SIG-M5 treated with dmso at 0.1 percent for 504 hours (cell line): ENCODE results near the gene SSRP1.

Experiments
- DNase-seq: peaks from one replicate; lab custom pipeline; 2025; ENCODE audit not compliant: unreplicated experiment; lab: John Stamatoyannopoulos, UW

The SSRP1 gene

GRCh38 chr11:57318178-57318577 is 17.5 kb downstream of the SSRP1 start:
- DNase-seq, result no peak

GRCh38 chr11:57316017-57316416 is 19.7 kb downstream of the SSRP1 start:
- DNase-seq, result no peak

GRCh38 chr11:57315491-57315890 is 20.2 kb downstream of the SSRP1 start:
- no peak for DNase-seq

GRCh38 chr11:57314221-57314973 is 21.3 kb downstream of the SSRP1 start:
- DNase-seq, result no peak

DNA sequence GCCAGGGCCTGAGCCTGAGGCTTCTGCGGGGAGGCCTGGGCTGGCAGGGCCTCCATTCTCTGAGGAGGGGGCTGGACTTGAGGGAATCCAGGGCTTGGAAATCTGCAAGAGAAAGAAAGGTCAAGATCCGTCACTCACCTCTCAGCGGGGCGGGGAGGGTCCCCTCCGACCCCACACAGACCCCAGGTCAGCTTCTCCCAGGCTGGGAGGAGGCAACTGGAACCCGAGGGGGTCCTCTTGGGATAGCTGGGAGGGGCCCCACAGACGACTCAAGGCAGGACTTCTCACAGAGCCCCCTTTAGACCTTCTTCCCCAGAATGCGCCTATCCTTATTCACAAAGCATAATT is 21.9 kb downstream of the SSRP1 start:
- no peak for DNase-seq

- DNase-seq, result no peak
These were observed 22.5 kb downstream of the SSRP1 start for GRCh38 chr11:57313071-57313787.

DNA sequence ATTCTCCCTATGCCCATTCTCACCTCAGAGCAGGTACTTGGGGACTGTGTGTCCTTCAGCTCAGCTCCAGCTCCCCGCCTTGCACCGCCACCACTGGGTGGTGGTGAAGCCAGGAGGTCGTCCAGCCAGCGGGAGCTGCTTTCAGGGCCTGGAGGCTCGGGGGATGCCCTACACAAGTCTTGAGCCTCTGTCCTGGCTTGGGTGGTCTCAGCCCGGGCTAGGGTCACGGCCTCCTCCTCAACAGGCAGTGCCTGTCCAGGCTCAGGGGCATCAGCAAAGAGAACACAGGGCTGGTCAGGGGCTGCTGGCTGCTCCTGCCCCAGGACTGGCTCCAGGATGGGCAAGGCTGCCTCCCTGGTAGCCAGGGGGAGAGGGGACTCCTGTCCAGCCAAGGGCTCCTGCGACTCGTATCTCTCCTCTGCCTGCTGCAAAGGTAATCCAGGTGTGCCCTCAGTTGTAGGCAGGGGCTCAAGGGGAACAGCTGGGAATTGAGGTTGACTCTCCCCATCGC is 23.1 kb downstream of the SSRP1 start:
- no peak for DNase-seq

DNA sequence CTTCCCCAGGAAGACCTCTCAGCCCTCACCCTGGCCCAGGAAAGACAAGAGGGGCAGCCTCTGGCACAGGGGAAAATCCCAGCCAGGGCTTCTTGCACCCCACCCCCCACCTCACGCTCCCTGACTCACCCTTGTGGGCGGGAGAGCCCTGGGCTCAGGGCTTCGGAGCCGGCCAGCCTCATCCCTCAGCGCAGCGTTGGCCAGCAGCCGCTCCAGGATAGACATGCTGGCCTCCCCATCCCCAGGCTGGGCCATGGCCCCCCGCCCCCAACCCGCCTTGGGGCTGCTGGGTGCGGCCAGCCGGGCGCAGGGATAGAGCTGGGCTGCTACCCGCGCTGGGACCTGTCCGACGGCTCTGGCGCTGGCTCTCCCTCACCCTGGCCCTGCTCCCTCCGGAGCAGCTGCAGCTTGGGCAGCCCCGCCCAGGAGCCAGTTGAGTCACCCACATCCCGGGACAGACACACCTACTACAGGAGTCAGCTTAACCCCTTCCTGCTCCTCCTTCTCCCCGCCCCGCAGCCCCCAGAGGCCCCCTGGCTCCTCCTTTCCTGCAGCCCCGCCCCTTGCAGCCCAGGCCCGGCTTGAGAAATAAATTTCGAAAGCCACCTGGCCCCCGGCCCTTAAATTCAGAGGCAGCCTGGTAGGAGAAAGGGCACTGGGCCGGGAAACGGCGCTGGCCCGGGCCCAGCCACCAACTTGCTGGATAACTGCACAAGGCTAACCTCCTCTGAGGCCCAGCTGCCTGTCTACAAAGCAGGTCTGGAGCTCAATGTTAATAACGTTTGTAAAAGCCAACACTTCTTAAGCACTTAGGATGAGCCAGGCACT is 24.4 kb downstream of the SSRP1 start:
- DNase-seq, result peak; percentile 90

DNA sequence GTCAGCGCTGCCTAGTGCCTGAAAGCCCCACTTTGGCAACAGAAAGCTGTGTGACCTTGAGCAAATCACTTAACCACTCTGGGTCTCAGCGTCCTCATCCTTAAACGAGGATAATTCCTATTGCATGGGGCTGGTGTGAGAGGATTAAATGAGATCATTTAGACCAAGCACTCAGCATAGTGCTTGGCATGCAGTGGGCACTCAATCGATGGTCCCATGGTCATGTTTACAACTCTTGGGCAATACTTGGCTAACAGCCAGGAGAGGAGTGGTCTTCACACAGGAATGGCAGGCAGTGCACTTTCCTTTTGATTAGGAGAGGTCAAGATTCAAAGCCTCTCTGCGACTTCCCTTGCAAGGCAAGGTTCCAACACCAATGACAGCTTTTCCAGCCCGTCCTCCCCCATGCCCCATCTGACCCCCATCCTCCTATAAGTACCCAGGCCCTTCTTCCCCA is 25.0 kb downstream of the SSRP1 start:
- no peak for DNase-seq

GRCh38 chr11:57310091-57310490 is 25.6 kb downstream of the SSRP1 start:
- no peak for DNase-seq

- no peak for DNase-seq
These were observed 26.3 kb downstream of the SSRP1 start for GRCh38 chr11:57309106-57310059.

GRCh38 chr11:57308426-57309060 is 27.1 kb downstream of the SSRP1 start:
- no peak for DNase-seq

DNA sequence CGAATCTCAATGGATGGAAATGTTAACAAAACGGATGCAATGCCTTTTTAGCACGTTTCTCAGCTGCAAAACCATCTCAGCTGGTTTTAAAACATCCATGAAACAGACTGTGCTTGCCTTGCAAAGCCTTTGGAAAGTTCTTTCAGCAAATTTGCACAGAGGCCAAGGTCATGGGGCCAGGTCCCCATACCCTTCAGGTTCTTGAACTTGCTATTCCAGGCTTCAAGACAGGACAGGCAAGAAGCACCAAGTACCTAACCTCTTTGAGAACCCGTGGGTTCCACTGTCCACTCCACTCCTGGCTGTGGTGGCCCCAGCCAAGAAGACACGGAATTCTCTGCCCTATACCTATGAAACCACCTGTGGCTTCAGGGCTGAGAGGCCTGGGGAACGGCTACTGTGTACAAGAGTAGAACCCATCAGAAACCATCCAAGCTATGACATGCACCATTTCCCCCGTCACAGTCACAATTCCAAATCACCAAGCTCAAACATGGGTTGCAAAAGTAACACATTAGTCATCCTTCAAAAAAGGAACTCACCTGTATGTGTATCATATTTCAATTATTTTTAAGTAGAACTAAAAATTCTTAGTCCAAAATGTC is 27.9 kb downstream of the SSRP1 start:
- no peak for DNase-seq

DNA sequence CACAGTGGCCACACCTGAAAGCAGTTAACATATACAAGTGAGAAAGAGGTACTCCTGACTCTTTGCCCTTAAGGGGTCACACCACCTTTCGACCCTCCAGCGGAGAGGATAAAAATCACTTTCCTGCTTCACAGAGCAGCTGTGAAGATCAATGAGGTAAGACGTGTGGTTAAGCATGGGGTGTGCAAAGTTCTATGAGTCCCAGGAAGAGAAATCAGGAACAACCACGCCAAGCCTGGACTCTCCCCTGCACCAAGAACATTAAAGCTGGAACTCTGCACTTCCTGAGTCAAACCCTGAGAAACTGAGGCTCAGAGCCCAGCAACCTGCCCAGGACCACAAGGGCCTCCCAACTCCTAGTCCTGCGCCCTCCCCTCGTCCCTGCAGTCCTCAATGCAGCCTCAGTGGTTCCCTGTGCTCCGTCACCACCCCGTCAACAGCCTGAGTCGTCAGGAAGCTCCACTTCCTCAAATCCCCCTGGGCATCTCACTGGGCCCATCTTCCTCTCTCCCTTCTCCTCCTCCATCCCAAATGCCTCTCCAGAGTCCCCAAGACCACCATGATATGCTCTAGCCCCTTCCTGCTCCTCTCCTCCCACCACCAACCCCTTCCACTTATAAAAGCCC is 28.6 kb downstream of the SSRP1 start:
- no peak for DNase-seq

DNA sequence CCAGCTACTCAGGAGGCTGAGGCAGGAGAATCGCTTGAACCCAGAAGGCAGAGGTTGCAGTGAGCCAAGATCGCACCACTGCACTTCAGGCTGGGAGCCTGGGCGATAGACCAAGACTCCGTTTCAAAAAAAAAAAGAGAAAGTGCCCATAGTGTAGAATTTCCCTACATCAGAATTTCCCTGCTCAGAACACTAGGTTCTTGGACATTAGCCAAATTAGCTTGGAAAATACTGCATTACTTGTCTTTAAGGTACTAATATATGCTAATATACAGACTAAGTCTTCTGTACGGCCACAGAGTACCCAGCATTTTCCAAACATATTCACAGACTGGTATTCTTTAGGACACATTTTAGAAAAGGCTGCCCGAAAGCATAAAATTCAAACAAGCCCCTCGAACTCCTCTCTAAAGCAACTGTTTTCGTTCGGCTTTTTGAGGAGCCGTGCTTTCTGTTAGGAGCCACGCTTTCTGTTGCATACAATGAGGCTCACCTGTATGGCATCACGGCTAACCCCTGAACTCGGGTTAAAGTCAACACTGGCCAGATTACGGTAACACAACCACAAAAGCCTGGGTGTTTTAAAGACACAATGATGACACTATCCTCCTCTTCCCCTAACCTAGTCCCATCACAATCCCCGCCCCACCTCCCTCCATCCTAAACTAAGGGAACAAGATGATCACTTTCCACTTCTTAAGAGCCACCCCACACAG is 29.4 kb downstream of the SSRP1 start:
- DNase-seq, result no peak

- DNase-seq, result no peak
These were observed 30.2 kb downstream of the SSRP1 start for GRCh38 chr11:57305523-57305922.

DNA sequence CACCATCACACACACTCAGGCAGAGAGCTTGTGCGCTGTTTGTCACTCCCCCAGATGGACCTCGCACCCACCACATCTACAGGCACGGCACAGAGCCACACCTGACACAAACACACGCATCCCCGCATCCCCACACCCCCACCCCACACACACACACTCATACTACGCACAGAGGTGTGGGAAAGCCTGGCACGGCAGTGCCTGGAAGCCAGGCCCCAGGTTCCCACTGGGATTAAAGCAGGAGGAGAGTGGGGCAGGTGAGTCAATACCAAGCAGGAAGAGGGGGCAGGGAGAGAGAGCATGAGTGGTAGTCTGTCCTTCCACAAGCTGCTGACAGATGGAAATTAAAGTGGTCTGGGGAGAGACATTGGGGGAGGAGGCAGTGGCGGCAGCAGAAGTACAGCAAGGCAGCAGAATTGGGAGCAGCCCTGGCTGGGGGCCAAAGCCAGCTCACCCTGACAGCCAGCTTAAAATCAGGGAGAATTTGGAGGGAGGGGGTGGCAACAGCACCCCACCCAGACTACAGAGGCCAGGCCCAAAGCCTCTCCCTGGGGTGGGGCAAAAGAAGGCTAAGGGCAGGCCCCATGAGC is 31.6 kb downstream of the SSRP1 start:
- no peak for DNase-seq
